H1 (cell line): Measurements from ENCODE around the gene TDRD12. TPM values are rescaled to one million over a fixed set of nuclear protein-coding genes. Genes with fewer than 3 reads are reported as not detected.

Experiments
- polyA plus RNA-seq, 7 experiments: library from polyadenylated mRNA; depleted of rRNA in 3 of 7; stranded (reverse) in 5 of 7; unstranded in 2 of 7; fragments of >200 nt in 5 of 7; fragments of 200-250 nt in 2 of 7; gene quantifications; 1 replicate in 5 of 7; 2 replicates in 1 of 7; 4 replicates in 1 of 7; pipeline versions ENCODE4 v1.2.1 to v1.2.3, GENCODE V29; 2011 to 2013; ENCODE audit warnings: missing spikeins in 2 of 7, mixed read lengths in 2 of 7
- small RNA-seq: library from polyadenylated mRNA; stranded (forward); fragments of <200 nt; extraction: miRNeasy Mini kit (QIAGEN cat#:217004); gene quantifications from one replicate; pipeline ENCODE3, GENCODE V24; 2013; ENCODE audit not compliant: insufficient read depth
- total RNA-seq: library from RNA; stranded (reverse); fragmentation: NEBNext Ultra II Directional; extraction: Animal tissue kit (Norgen Biotek cat#: 25700); gene quantifications from 2 replicates; pipeline ENCODE4 v1.2.1, GENCODE V29; 2021

Gene TDRD12
- total and polyA plus RNA-seq, 2 of the 8 experiments (the other 6 are each of a cell fraction or from before 2014, with no cell fraction given) = 0.39 to 0.88 TPM

Small RNA genes within 50 kb of the gene (small RNA-seq; reads per million reads assigned to genes)
- gene RN7SKP22 = not detected

Other genes with a start within 250 kb of the TDRD12 start
- gene PDCD5, start 138.6 kb upstream of the TDRD12 start, total RNA-seq = 98.8 and 105 TPM in 2 replicates
- 33.0 and 43.2 TPM in 2 replicates for gene PDCD5, start 138.6 kb upstream of the TDRD12 start, polyA plus RNA-seq (2011; rRNA removed)
- 55.7 and 57.4 TPM in 2 replicates for gene ANKRD27, start 44.6 kb upstream of the TDRD12 start, total RNA-seq
- 27.9 and 30.5 TPM in 2 replicates for gene ANKRD27, start 44.6 kb upstream of the TDRD12 start, polyA plus RNA-seq (2011; rRNA removed)
- 0.26 and 0.33 TPM in 2 replicates for gene RGS9BP, start 43.9 kb upstream of the TDRD12 start, total RNA-seq
- 0.11 TPM in 2 replicates for gene RGS9BP, start 43.9 kb upstream of the TDRD12 start, polyA plus RNA-seq (2011; rRNA removed)
- gene NUDT19, start 27.9 kb upstream of the TDRD12 start, total RNA-seq = 2.4 and 3.3 TPM in 2 replicates
- 2.0 TPM in 2 replicates for gene NUDT19, start 27.9 kb upstream of the TDRD12 start, polyA plus RNA-seq (2011; rRNA removed)
- gene SLC7A9, start 150.0 kb downstream of the TDRD12 start, total RNA-seq = not detected in 2 replicates
- gene SLC7A9, start 150.0 kb downstream of the TDRD12 start, polyA plus RNA-seq (2011; rRNA removed) = 0.08 and 0.15 TPM in 2 replicates